Measurements from ENCODE around the gene LSM14B.
"Not testable (repeated sequence)": the region's sequence is repeated elsewhere in the genome, so short reads cannot be mapped to it uniquely, and the experiment has no call there.

Gene LSM14B

DNA sequence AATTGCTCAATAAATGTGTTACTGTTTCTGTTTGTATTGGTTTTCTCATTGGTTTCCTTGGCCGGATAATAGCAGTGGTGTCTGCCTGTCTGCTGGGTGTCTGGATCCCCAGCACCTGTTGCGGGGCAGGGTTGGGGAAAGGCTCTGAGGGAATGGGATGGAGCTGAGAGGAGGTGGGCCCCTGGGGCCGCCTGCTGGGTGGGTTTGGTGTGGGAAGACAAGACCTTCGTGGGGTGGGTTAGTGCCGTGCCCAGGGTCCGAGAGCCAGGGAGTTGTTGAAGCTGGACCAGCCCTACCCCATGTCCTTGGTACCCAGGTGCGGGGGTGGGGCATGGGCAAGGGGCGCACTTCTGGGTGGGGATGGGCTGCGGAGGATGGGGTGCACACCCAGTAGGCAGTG, 25.3 kb downstream of the LSM14B start:
- no peak for DNase-seq (ENCODE audit: low read depth)

DNA sequence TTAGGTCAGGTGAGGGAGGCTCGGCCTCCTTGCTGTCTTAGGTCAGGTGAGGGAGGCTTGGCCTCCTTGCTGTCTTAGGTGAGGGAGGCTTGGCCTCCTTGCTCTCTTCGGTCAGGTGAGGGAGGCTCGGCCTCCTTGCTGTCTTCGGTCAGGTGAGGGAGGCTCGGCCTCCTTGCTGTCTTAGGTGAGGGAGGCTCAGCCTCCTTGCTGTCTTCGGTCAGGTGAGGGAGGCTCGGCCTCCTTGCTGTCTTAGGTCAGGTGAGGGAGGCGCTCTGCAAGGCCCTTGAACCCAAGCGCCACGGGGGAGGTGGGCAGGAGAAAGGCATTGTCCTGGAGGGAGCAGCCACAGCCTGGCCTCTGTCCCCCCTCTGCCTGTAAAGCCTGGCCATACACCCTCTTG, 26.1 kb downstream of the LSM14B start:
- DNase-seq (ENCODE audit: low read depth): not testable (repeated sequence)

DNA sequence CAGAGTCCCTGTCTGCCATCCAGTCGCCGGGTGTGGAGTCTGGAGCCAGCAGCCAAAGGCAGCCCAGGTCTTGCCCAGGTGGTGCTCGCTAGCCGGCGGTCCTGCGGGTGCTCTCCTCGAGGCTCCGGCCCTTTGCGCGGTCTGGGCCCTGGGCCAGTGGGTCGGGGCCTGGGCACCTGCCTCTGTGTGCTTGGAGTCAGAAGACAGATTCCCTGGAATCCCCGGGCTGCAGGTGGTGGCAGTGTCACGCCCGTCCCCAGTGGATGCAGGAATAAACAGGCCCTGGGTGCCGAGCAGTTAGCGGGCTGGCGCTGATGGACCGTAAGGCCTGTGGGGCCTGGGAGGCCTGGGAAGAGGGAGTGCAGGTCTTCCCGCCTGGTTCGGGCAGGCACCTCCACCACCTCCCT, 26.6 kb downstream of the LSM14B start:
- DNase-seq (ENCODE audit: low read depth): no peak

- DNase-seq (ENCODE audit: low read depth): no peak
These were observed 27.4 kb downstream of the LSM14B start for GRCh38 chr20:62149532-62150309.

DNA sequence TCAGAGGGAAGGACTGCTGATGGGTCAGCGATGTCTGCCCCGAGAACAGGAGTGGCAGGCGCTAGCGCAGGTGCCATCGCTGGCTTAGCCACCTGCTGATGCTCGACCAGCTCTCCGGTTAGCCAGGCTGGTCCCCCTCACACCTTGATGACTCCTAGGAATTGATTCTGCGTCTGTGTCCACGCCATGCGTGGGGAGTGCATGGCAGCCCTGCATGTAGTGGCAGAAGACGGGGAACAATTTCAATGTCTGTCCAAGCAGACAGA, 28.0 kb downstream of the LSM14B start:
- DNase-seq (ENCODE audit: low read depth): no peak

GRCh38 chr20:62151225-62151624, 28.9 kb downstream of the LSM14B start:
- no peak for DNase-seq (ENCODE audit: low read depth)

GRCh38 chr20:62151835-62152364, 29.6 kb downstream of the LSM14B start:
- no peak for DNase-seq (ENCODE audit: low read depth)

DNA sequence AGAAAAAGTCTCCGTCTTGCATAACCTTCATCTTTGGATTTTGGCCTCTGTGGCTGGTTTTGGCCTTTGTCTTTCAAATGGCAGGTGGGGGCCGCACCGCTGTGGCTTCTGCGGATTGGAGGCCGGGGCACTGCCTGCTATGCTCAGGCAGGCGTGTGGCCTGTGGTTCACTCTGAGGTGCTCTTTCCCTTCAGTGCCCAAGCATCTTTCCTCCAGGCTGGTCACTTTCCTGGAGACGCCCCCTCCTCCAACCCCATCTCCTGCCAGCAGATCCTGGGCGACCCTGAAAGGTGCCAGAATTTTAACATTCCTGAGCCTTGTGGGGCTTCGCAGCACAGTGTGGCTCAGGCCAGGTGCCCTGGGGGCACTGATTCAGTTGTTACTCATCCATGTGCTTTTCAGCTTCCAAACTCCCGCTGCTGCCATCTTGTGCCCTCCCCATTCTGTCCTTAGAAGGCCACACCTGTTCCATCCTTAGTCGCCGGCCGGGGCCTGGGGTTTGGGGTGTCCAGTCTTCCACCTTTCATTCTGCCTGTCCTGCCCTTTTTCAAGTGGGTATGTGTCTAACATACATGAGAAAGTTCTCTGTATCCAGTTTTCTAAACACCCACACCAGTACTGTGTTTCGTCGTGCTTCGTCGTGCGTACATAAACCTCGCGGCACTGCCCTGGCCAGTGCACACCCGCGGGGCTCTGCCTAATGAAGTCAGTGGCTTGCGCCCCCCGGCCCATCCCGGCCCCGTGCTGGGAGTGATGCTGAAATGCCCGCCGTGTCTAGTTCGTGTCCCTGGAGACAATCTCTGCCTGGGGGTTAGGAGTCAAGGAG, 33.4 kb downstream of the LSM14B start:
- no peak for DNase-seq (ENCODE audit: low read depth)

DNA sequence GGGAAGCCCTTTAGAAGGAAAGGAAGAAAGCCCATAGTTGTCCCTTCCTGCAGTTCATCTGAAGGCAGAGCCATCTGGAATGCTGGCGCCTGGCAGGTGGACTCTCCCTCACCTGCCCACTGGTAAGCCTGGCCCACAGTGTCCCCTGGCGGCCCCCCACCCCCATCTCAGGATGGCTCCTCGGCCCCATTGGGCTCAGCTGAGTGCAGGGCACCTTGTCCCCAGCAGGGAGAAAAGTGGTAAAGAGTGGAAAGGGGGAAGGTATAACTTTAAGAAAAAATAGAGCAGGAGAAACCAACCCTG, 33.9 kb downstream of the LSM14B start:
- no peak for DNase-seq (ENCODE audit: low read depth)

DNA sequence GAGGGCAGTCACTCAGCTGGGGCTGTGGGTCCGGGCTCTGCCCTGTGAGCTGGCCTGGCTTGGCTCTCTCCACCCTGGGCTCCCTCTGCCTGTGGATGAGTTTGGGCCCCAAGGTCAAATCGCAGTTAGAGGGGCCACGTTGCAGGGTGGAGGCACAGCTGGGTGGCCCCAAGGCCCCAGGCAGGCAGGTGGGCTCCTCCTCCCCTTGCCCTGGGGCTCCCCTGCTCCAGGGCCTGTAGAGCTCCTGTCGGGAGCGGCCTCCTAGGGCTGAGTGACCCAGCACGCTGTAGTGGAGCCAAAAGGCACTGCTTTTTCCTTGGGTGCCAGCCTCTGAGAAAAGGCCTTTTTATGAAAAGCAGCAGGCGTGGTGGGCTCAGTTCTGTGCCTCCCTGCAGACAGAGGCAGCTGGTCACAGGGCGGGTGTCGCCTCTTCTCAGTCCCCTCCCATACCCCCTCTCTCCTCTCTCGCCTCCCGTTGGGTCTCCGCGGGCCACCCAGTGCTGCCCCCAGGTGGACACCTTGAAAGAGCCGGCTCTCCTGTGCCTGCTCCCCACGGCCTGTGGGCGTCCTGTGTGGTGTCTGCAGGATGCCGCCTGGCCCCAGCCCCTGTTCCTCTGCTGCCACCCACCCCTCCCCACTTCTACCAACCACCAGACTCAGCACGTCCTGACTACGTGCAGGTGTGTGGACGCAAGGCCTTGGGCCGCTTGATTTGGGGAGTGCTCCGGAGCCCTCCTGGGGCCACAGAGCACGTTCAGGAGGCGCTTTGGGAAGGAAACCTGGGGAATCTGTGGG, 34.5 kb downstream of the LSM14B start:
- peak; percentile 63 for DNase-seq (ENCODE audit: low read depth)

DNA sequence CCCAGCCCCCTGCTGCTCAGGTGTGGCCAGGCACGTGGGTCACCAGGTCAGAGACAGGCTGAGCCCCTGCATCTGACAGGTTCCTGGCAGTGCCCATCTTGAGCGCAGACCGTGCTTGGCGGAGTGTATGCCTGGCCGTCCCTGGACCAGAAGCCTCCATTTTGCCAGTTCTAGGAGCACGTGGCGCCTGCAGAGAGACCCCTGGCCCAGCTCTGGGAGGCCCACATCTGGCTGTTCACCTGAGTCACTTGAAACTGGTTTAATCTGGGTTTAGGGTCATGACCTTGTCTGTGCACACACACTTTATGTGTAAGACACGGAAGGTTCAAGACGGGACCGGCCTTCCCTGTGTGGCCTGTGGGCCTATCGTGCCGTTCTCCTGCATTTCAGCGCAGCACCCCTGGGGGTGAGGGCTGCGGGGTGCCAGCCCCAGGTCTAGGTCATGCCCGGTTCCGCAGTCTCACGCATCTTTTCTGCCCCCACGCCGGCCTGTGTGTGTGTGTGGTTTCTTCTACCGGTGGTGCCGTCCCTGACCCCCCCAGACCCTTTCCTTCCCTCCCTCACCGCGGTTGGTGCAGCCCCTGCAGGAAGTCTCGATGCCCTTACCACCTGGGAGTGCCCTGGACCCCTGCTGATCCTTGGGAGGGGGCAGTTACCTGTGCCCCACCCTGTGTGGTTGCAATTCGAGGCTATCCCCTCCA, 35.3 kb downstream of the LSM14B start:
- no peak for DNase-seq (ENCODE audit: low read depth)

DNA sequence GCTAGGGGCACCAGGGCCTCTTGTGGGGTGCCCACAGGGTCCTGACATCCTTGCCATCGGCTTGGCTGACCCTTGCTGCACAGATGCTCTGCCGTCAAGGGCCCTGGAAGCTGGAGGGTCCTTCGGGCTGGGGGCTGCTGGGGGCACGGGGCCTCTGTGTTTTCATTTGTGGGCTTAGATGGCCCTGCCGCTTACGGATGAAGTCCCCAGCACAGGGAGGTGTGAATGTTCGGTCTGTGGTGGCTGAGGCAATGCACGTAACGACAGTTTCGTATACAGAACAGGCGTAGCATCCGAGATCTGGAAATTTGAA, 35.8 kb downstream of the LSM14B start:
- no peak for DNase-seq (ENCODE audit: low read depth)

DNA sequence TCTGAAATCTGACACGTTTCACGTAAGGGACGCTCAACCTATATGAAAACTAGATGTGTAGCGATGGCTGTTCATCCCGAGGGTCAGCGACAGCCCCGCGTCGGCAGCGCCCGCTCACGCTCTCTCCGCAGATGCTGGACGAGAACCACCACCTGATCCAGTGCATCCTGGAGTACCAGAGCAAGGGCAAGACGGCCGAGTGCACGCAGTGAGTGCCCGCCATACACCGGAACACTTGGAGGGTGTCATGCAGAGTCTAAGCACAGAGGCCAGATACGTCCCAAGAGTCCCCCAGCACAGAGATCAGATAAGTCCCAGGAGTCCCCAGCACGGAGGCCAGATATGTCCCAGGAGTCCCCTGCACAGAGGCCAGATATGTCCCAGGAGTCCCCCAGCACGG, 36.3 kb downstream of the LSM14B start:
- DNase-seq (ENCODE audit: low read depth): no peak

DNA sequence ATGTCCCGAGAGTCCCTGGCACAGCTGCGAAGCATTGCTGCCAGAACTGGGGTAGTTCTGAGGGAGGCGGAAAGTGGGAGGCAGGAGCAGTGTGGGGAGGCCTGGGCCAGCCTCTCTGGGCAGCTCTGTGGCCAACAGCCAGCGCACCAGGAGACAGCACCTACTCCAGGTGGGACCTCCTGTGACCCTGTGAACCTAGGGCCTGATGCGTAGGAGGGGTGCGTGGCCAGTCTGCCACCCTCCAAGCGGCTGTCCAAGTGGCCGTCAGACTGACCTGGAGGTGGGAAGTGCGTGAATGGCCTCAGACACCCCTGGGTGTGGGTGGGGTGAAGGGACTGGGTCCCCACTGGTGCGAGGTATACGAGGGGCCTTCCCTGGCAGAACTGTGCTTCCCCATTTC, 36.8 kb downstream of the LSM14B start:
- DNase-seq (ENCODE audit: low read depth): no peak

DNA sequence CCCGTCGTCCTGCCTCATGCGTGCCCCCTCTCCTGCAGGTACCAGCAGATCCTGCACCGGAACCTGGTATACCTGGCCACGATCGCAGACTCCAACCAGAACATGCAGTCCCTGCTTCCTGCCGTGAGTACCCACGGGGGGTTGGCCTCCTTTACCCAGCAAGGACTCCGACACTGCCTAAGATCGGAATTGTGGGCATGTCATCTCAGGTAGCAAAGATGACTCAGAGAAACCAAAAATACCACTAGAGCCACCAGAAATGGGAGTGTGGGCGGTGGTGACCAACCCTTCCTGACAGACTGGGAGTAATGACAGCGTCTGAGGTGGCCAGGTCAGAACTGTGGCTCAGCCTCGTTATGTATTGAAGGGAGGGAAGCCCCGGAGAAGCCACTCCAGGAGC, 37.6 kb downstream of the LSM14B start:
- peak; percentile 49 for DNase-seq (ENCODE audit: low read depth)

- DNase-seq (ENCODE audit: low read depth): no peak
These were observed 38.0 kb downstream of the LSM14B start for GRCh38 chr20:62160253-62160652.

- no peak for DNase-seq (ENCODE audit: low read depth)
These were observed 38.6 kb downstream of the LSM14B start for GRCh38 chr20:62160876-62161275.

DNA sequence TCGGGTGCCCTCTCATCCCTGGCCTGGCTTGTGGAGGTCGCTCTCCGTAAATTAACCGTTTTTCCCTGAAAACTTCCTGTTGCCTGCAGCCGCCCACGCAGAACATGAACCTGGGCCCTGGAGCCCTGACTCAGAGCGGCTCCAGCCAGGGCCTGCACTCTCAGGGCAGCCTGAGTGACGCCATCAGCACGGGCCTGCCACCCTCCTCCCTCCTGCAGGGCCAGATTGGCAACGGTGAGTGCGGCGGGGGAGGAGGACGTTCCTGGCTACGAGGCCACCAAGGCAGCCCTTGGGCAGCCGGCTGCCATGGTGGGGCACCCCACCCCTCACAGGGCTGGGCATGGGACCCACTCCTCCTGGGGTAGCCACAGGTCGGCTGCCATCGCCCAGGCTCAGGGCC, 39.1 kb downstream of the LSM14B start:
- no peak for DNase-seq (ENCODE audit: low read depth)

GRCh38 chr20:62162765-62163484, 40.6 kb downstream of the LSM14B start:
- no peak for DNase-seq (ENCODE audit: low read depth)

DNA sequence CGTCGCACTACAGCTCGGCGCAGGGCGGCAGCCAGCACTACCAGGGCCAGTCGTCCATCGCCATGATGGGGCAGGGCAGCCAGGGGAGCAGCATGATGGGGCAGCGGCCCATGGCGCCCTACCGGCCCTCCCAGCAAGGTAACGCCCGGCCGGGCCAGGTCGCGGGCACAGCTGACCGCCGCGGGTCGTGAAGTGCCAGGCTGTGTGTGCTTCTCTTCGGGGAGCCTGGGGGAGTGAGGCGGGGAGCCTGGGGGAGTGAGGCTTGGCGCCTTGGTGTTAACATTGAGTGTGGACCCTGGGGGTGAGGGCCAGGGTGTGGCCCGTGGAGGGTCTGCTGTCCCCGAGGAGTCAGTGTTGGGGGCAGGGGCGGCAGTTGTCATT, 41.2 kb downstream of the LSM14B start:
- DNase-seq (ENCODE audit: low read depth): no peak

DNA sequence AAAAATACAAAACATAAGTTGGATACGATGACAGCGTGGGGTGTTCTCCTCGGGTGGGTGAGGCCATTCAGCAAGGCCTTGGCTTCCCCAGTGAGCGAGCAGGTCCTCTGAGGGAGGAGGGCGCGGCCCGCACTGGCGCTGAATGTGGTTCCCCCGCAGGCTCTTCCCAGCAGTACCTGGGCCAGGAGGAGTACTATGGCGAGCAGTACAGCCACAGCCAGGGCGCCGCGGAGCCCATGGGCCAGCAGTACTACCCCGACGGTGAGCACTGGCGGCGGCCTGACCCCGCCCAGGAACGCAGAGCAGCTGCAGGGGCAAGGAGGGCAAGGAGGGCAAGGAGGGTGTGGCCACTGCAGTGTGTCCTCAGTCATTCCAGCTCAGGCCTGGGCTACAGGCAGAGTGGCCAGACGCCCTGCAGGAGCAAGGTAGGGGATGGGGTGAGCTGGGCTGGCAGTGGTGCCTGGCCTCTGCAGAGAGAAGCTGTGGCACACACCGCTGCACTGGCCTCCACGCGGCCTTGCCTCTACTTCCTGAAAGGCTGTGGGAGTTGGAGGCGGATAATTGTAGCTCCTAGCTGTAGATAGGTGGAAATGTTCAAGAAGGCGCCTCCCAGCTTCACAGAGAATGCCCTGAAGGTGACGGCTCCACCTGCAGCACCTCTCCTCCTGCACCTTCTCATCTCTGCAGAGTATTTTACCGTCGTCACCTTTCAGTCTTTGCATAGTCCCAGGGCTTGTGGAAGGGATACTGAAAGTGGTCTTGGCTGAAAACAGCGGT, 41.9 kb downstream of the LSM14B start:
- no peak for DNase-seq (ENCODE audit: low read depth)
